ENCODE data around the gene CCDC185. TPM values are rescaled to one million over a fixed set of nuclear protein-coding genes. Genes with fewer than 3 reads are reported as not detected.

The CCDC185 gene
- total and polyA plus RNA-seq, 2 experiments from 2014 or later, result not detected

- no peak overlapping the region for H3K4me3 ChIP-seq
- DNase-seq (ENCODE audit: low read depth in 1 of 2, low spot score in 1 of 2), result no peak
- no peak for TF ChIP-seq CTCF (IDR thresholded peaks at IDR 0.05; ENCODE audit: low read depth, low read length)
Observed at GRCh38 chr1:223353939-223354338, 39.3 kb upstream of the CCDC185 start.

GRCh38 chr1:223355699-223356098, 37.5 kb upstream of the CCDC185 start:
- Histone ChIP-seq H3K9me3 (ENCODE audit: low read depth) (no peaks in the 10 kb centered on the region), H3K4me3 (no peak overlapping the region), H3K27me3 (no peaks in the 10 kb centered on the region), H3K27ac (no peak overlapping the region), H3K4me1 (ENCODE audit: low read depth) (peaks cover 11% of the 10 kb centered on the region), H3K36me3 (no peaks in the 10 kb centered on the region)
- no peak for DNase-seq (ENCODE audit: low read depth in 1 of 2, low spot score in 1 of 2)
- no peak for TF ChIP-seq CTCF (IDR thresholded peaks at IDR 0.05; ENCODE audit: low read depth, low read length)

More at GRCh38 chr1:223353939-223354338, 39.3 kb upstream of the CCDC185 start:
- Histone ChIP-seq H3K4me1 (ENCODE audit: low read depth) (peaks cover 11% of the 10 kb centered on the region), H3K27me3 (no peaks in the 10 kb centered on the region), H3K27ac (no peak overlapping the region), H3K36me3 (no peaks in the 10 kb centered on the region), H3K9me3 (ENCODE audit: low read depth) (no peaks in the 10 kb centered on the region)

GRCh38 chr1:223358826-223359225, 34.4 kb upstream of the CCDC185 start:
- Histone ChIP-seq H3K27ac (no peak overlapping the region), H3K4me1 (ENCODE audit: low read depth) (peaks cover 13% of the 10 kb centered on the region), H3K27me3 (no peaks in the 10 kb centered on the region), H3K9me3 (ENCODE audit: low read depth) (no peaks in the 10 kb centered on the region), H3K36me3 (no peaks in the 10 kb centered on the region), H3K4me3 (no peak overlapping the region)
- TF ChIP-seq CTCF (IDR thresholded peaks at IDR 0.05; ENCODE audit: low read depth, low read length), result no peak
- no peak for DNase-seq (ENCODE audit: low read depth in 1 of 2, low spot score in 1 of 2)

GRCh38 chr1:223363057-223363855, 30.0 kb upstream of the CCDC185 start:
- no peak overlapping the region for H3K27ac ChIP-seq

More at GRCh38 chr1:223363057-223363855, 30.0 kb upstream of the CCDC185 start:
- Histone ChIP-seq H3K27me3 (no peaks in the 10 kb centered on the region), H3K9me3 (ENCODE audit: low read depth) (no peaks in the 10 kb centered on the region), H3K4me1 (ENCODE audit: low read depth) (peaks cover 20% of the 10 kb centered on the region), H3K4me3 (peak overlapping the region; percentile 60), H3K36me3 (no peaks in the 10 kb centered on the region)
- peak; percentile 52 to 63 for DNase-seq (ENCODE audit: low read depth in 1 of 2, low spot score in 1 of 2)
- TF ChIP-seq CTCF (IDR thresholded peaks at IDR 0.05; ENCODE audit: low read depth, low read length), result no peak

Data from cardiac muscle cell (in vitro differentiated cells and primary cell).